Common myeloid progenitor, CD34-positive (primary cell): Measurements from ENCODE around the gene PIGO. TPM values are rescaled to one million over a fixed set of nuclear protein-coding genes. Genes with fewer than 3 reads are reported as not detected.

Experiments
- CTCF ChIA-PET: fragments of 350-600 bp; sonication (Branson Sonifier 250); formaldehyde crosslinking; loops from one replicate; lab custom pipeline; 2021; ENCODE audit warnings: antibody characterized with exemption; lab: Charles Lee
- POLR2A ChIA-PET: fragments of 350-600 bp; sonication (Branson Sonifier 250); formaldehyde crosslinking; loops from one replicate; lab custom pipeline; 2021; ENCODE audit warnings: antibody characterized with exemption; lab: Charles Lee
- DNase-seq, 3 donors: peaks; one replicate each; pipeline versions ENCODE4 v3.0.0 to v3.0.0-alpha.2; 2013
- H3K27ac ChIP-seq, 2 experiments: 1 replicate in 1 of 2; 2 replicates in 1 of 2; pipeline ENCODE4 v1.7.0; 2013; ENCODE audit warnings: inconsistent platforms in 2 of 2, low read length in 2 of 2, mild to moderate bottlenecking in 2 of 2, low read depth in 1 of 2, moderate library complexity in 1 of 2; ENCODE audit not compliant: severe bottlenecking in 2 of 2, insufficient read depth in 1 of 2, poor library complexity in 1 of 2
- H3K27me3 ChIP-seq, 5 experiments: replicated peaks in 2 of 5; 1 replicate in 3 of 5; 2 replicates in 2 of 5; pipeline versions ENCODE4 v1.6.1 to v1.7.0; 2013; ENCODE audit warnings: low read length in 4 of 5, mild to moderate bottlenecking in 2 of 5, moderate library complexity in 2 of 5, inconsistent platforms in 1 of 5; ENCODE audit not compliant: insufficient read depth in 5 of 5, control insufficient read depth in 4 of 5
- H3K36me3 ChIP-seq, 4 experiments: 1 replicate in 2 of 4; 2 replicates in 2 of 4; pipeline versions ENCODE4 v1.6.1 to v1.7.0; 2013; ENCODE audit warnings: low read length in 3 of 4, control low read depth in 1 of 4, mild to moderate bottlenecking in 1 of 4; ENCODE audit not compliant: control insufficient read depth in 4 of 4, insufficient read depth in 4 of 4
- H3K4me1 ChIP-seq, 4 experiments: 1 replicate in 3 of 4; 2 replicates in 1 of 4; pipeline versions ENCODE4 v1.6.1 to v1.7.1; 2013; ENCODE audit warnings: low read length in 3 of 4, mild to moderate bottlenecking in 3 of 4, control low read depth in 1 of 4, inconsistent platforms in 1 of 4, moderate library complexity in 1 of 4; ENCODE audit not compliant: control insufficient read depth in 4 of 4, insufficient read depth in 4 of 4; ENCODE audit errors: control extremely low read depth in 1 of 4
- H3K4me3 ChIP-seq, 7 experiments: 1 replicate in 4 of 7; 2 replicates in 3 of 7; pipeline versions ENCODE4 v1.5.1 to v1.7.0; 2013; ENCODE audit warnings: mild to moderate bottlenecking in 7 of 7, low read length in 6 of 7, moderate library complexity in 6 of 7, inconsistent platforms in 2 of 7, low read depth in 2 of 7, control low read depth in 1 of 7; ENCODE audit not compliant: insufficient read depth in 4 of 7, control insufficient read depth in 1 of 7; ENCODE audit errors: extremely low read depth in 1 of 7
- H3K9me3 ChIP-seq, 5 experiments: 1 replicate in 4 of 5; 2 replicates in 1 of 5; pipeline versions ENCODE4 v1.6.1 to v1.7.1; 2013; ENCODE audit warnings: low read length in 4 of 5, mild to moderate bottlenecking in 2 of 5, inconsistent platforms in 1 of 5, low read depth in 1 of 5, moderate library complexity in 1 of 5; ENCODE audit not compliant: control insufficient read depth in 4 of 5, insufficient read depth in 2 of 5; ENCODE audit errors: control extremely low read depth in 1 of 5
- WGBS: methylation state at CpG from one replicate; pipeline ENCODE4 v1.1.5; 2013; ENCODE audit not compliant: insufficient coverage; 5-methylcytosine and 5-hydroxymethylcytosine counted together
- polyA plus RNA-seq: library from polyadenylated mRNA; unstranded; fragments of 120-200 nt; gene quantifications from one replicate; pipeline ENCODE4 v1.2.1, GENCODE V29; 2013

The PIGO gene
- polyA plus RNA-seq = 18.1 TPM

DNA sequence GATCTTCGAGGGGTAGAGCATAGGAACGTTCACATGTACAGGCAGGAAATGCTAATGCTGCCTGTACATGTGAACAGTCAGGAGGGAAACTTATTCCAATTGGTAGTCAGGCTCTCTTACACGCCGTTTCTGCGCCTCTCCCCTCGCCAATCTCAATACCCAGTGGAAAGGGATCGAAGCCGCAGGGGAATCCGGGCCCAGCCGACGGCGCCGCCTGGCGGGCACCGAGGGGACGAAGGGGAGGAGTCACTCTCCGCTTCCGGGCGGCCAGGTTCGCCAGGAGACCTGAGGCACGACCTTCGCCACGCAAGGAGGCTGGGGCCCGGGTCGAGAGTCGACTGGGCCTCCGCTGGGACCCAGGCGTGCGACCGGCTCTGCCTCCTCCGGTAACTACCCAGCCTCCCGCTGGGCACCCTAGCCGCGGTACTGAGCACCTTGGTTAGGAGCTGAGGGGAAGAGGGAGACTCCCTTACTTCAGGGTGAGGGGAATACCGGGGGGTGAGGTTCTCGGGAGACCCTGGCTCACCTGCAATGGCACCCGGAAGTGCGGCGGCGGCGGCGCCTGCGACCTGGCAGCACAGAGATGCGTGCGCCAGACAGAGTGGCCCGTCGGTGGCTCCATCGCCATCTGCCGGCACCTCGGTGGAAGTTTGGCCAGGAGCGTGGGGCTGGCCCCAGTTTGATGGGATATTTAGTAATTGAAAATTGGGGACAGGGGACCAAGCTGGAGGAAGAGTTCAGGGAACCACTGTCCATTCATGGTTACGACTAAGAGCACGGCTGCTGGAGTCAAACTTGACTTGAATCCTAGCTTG lies at the start of gene PIGO:
PIGO (minus strand) TSS at position 557 of the 815 bp plus-strand sequence. CDS start 1,026 bp downstream, outside the sequence.
- Histone ChIP-seq H3K27me3 (no peaks in the 10 kb centered on the region), H3K27ac (peak within 1 kb of the TSS; percentile 98), H3K9me3 (no peaks in the 10 kb centered on the region), H3K4me1 (peaks cover 0 to 15% (median 14%) of the 10 kb centered on the region in 4 experiments), H3K36me3 (peaks cover 4 to 51% (median 43%) of the 10 kb centered on the region in 4 experiments), H3K4me3 (peak within 1 kb of the TSS; percentile 87 to 98 (median 94))
- WGBS = 0% methylated on average over 38 of the region's 53 CpGs
- peak; percentile 90 to 92 (median 92) for DNase-seq
- ChIA-PET POLR2A (interaction anchor here (0.6 to 1.8 kb wide), 5 partner anchors 14 to 1044 kb away, joined by 3 to 4 read pairs (median 3); partner anchors contain the start of genes FANCG and VCP), CTCF (interaction anchor here (0.7 to 8.1 kb wide), 19 partner anchors 9 to 457 kb away, joined by 3 to 87 read pairs (median 5); partner anchors contain the start of genes ATOSB, FANCG, STOML2 and VCP)

GRCh38 chr9:35142037-35142436 lies 45.6 kb upstream of the PIGO start:
- Histone ChIP-seq H3K36me3 (no peaks in the 10 kb centered on the region), H3K27ac (no peak overlapping the region), H3K4me1 (no peaks in the 10 kb centered on the region), H3K9me3 (peaks cover 0 to 26% (median 21%) of the 10 kb centered on the region in 5 experiments), H3K4me3 (no peak overlapping the region), H3K27me3 (no peaks in the 10 kb centered on the region)
- ChIA-PET POLR2A (no interaction called here), CTCF (no interaction called here)
- WGBS = 100% methylated on average over 4 of the region's 5 CpGs
- DNase-seq = no peak

DNA sequence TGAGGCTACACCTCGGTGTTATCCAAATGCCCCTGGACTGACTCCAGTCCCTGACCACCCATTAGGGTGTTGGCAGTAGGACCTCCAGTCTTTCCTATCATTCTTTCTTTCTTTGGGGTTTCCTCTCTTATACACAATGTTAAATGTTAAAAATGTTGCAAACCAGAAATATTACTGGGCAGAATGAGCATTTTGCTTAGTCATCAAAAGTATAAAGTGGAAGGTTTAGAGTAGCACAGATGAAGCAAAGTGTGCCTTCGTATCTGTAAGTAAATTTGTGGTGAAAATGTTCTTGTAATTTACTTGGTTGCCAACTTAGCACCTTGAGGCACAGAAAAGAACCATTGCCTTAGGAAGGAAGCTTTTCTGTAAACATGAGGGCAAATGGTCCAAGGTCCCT lies 43.7 kb upstream of the PIGO start:
- 92% methylated on average over 1 of the region's 2 CpGs for WGBS
- H3K27ac ChIP-seq = no peak overlapping the region
- no peak for DNase-seq
- ChIA-PET POLR2A (no interaction called here), CTCF (no interaction called here)
- no peaks in the 10 kb centered on the region for H3K4me1 ChIP-seq
- no peaks in the 10 kb centered on the region for H3K36me3 ChIP-seq
- H3K9me3 ChIP-seq = peaks cover 0 to 26% (median 21%) of the 10 kb centered on the region in 5 experiments
- no peaks in the 10 kb centered on the region for H3K27me3 ChIP-seq
- no peak overlapping the region for H3K4me3 ChIP-seq

DNA sequence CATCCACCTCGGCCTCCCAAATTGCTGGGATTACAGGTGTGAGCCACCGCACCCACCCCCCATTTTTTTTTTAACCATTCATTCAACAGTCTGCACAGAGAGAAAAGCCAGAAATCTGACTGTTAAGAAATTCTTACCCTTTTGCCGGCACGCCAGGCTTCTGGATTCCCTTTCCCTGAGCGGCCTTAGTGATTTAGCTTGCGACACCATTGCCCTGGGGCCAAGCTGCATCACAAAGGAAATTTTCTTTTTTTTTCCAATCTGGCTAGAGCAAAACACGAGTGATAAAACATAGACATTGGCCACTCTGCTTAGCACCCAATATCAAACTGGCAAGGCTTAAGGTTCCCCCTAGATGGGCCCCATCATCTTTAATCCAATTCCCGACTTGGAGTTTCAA lies 40.5 kb upstream of the PIGO start:
- H3K4me1 ChIP-seq = no peaks in the 10 kb centered on the region
- ChIA-PET POLR2A (no interaction called here), CTCF (no interaction called here)
- H3K9me3 ChIP-seq = peaks cover 0 to 12% (median 7%) of the 10 kb centered on the region in 5 experiments
- DNase-seq = no peak
- no peak overlapping the region for H3K27ac ChIP-seq
- no peaks in the 10 kb centered on the region for H3K27me3 ChIP-seq
- WGBS = 99% methylated on average over 8 of the region's 8 CpGs
- no peak overlapping the region for H3K4me3 ChIP-seq
- no peaks in the 10 kb centered on the region for H3K36me3 ChIP-seq

- WGBS = 100% methylated on average over 2 of the region's 7 CpGs
- Histone ChIP-seq H3K4me1 (no peaks in the 10 kb centered on the region), H3K9me3 (peaks cover 0 to 5% (median 2%) of the 10 kb centered on the region in 5 experiments), H3K36me3 (no peaks in the 10 kb centered on the region), H3K27ac (no peak overlapping the region), H3K4me3 (no peak overlapping the region), H3K27me3 (no peaks in the 10 kb centered on the region)
- no peak for DNase-seq
- ChIA-PET CTCF (interaction anchor here (0.6 to 0.9 kb wide), 2 partner anchors 22 to 159 kb away, joined by 3 to 4 read pairs; no protein-coding TSS in a partner anchor), POLR2A (no interaction called here)
These were observed 39.6 kb upstream of the PIGO start for GRCh38 chr9:35135988-35136387.

GRCh38 chr9:35134920-35135319 lies 38.5 kb upstream of the PIGO start:
- Histone ChIP-seq H3K4me1 (no peaks in the 10 kb centered on the region), H3K27ac (no peak overlapping the region), H3K27me3 (no peaks in the 10 kb centered on the region), H3K9me3 (peaks cover 0 to 5% (median 2%) of the 10 kb centered on the region in 5 experiments), H3K36me3 (no peaks in the 10 kb centered on the region), H3K4me3 (no peak overlapping the region)
- ChIA-PET CTCF (interaction anchor here (0.6 kb wide), 1 partner anchor 172 kb away, joined by 3 read pairs; no protein-coding TSS in a partner anchor), POLR2A (no interaction called here)
- 79% methylated on average over 5 of the region's 6 CpGs for WGBS
- no peak for DNase-seq
